WTC11 (cell line): ENCODE results near the gene HELZ. TPM values are rescaled to one million over a fixed set of nuclear protein-coding genes. Genes with fewer than 3 reads are reported as not detected.

Experiments
- ATAC-seq: fragments of 200-7000 bp; cut with Tn5 transposase; 2 replicates; pipeline ENCODE4 v1.10.0; 2021; ENCODE audit warnings: mild to moderate bottlenecking, moderate library complexity
- CTCF ChIA-PET: fragments of 300-600 bp; sonication (Branson Sonifier 250); formaldehyde crosslinking; loops from one replicate; lab custom pipeline; 2021; ENCODE audit warnings: antibody characterized with exemption; lab: Charles Lee
- POLR2A ChIA-PET: fragments of 350-600 bp; sonication (Branson Sonifier 250); formaldehyde crosslinking; loops from one replicate; lab custom pipeline; 2021; ENCODE audit warnings: antibody characterized with exemption; lab: Charles Lee
- DNase-seq: peaks from one replicate; pipeline ENCODE4 v3.0.0; 2021; ENCODE audit warnings: low spot score
- H3K27ac Mint-ChIP-seq: 2 replicates; pipeline ENCODE4 v1.8.0; 2021; ENCODE audit warnings: mixed read lengths
- H3K27me3 Mint-ChIP-seq: 2 replicates; pipeline ENCODE4 v1.8.0; 2021; ENCODE audit warnings: low read depth, mild to moderate bottlenecking, moderate library complexity, mixed read lengths
- H3K36me3 Mint-ChIP-seq: 2 replicates; pipeline ENCODE4 v1.8.0; 2021; ENCODE audit warnings: mixed read lengths
- H3K4me1 Mint-ChIP-seq: 2 replicates; pipeline ENCODE4 v1.8.0; 2022; ENCODE audit warnings: mixed read lengths
- H3K4me3 Mint-ChIP-seq: 2 replicates; pipeline ENCODE4 v1.8.0; 2021; ENCODE audit warnings: mild to moderate bottlenecking, moderate library complexity, mixed read lengths
- H3K9me3 Mint-ChIP-seq: 2 replicates; pipeline ENCODE4 v1.8.0; 2021; ENCODE audit warnings: mixed read lengths
- CBFB ChIP-seq: sonication (generic); formaldehyde crosslinking; IDR thresholded peaks from 2 replicates; pipeline ENCODE4 v1.8.1; 2022; ENCODE audit warnings: mild to moderate bottlenecking, low read depth, missing genetic modification reagents
- JAZF1 ChIP-seq: fragments of 250-450 bp; sonication (Bioruptor Pico); IDR thresholded peaks from 2 replicates; pipeline ENCODE4 v1.9.0; 2021; ENCODE audit warnings: moderate library complexity, mild to moderate bottlenecking, inconsistent platforms
- NFE2L1 ChIP-seq: sonication (generic); formaldehyde crosslinking; IDR thresholded peaks from 2 replicates; pipeline ENCODE4 v1.8.1; 2023; ENCODE audit warnings: missing genetic modification reagents
- NR3C1 ChIP-seq: sonication (generic); formaldehyde crosslinking; conservative IDR thresholded peaks from 2 replicates; pipeline ENCODE4 v1.8.1; 2023; ENCODE audit warnings: low read depth, mild to moderate bottlenecking, missing genetic modification reagents
- OVOL2 ChIP-seq: fragments of 250-450 bp; sonication (Bioruptor Pico); IDR thresholded peaks from 2 replicates; pipeline ENCODE4 v1.9.0; 2021; ENCODE audit warnings: mild to moderate bottlenecking, borderline replicate concordance
- RORB ChIP-seq: fragments of 250-450 bp; sonication (Bioruptor Pico); IDR thresholded peaks from 2 replicates; pipeline ENCODE4 v1.9.0; 2021; ENCODE audit warnings: mild to moderate bottlenecking
- SMAD4 ChIP-seq: sonication (generic); formaldehyde crosslinking; IDR thresholded peaks from 2 replicates; pipeline ENCODE4 v1.8.0; 2022; ENCODE audit warnings: mild to moderate bottlenecking, missing genetic modification reagents
- TP53 ChIP-seq: sonication (generic); formaldehyde crosslinking; IDR thresholded peaks from 2 replicates; pipeline ENCODE4 v1.8.1; 2023; ENCODE audit warnings: mild to moderate bottlenecking, missing genetic modification reagents
- ZNF138 ChIP-seq: sonication (generic); formaldehyde crosslinking; conservative IDR thresholded peaks from 2 replicates; pipeline ENCODE4 v1.8.1; 2022; ENCODE audit warnings: mild to moderate bottlenecking, moderate library complexity, missing genetic modification reagents
- ZNF232 ChIP-seq: sonication (generic); formaldehyde crosslinking; IDR thresholded peaks from 2 replicates; pipeline ENCODE4 v1.8.0; 2022; ENCODE audit warnings: mild to moderate bottlenecking, missing genetic modification reagents
- ZNF263 ChIP-seq: sonication (generic); formaldehyde crosslinking; IDR thresholded peaks from 2 replicates; pipeline ENCODE4 v1.8.1; 2022; ENCODE audit warnings: low read depth, mild to moderate bottlenecking, moderate library complexity, missing genetic modification reagents
- ZNF416 ChIP-seq: fragments of 250-450 bp; sonication (Bioruptor Pico); IDR thresholded peaks from 2 replicates; pipeline ENCODE4 v1.9.0; 2021; ENCODE audit warnings: mild to moderate bottlenecking, inconsistent platforms
- ZNF423 ChIP-seq: fragments of 250-450 bp; sonication (Bioruptor Pico); IDR thresholded peaks from 2 replicates; pipeline ENCODE4 v2.1.2; 2022; ENCODE audit warnings: mild to moderate bottlenecking, moderate library complexity
- ZNF671 ChIP-seq: fragments of 250-450 bp; sonication (Bioruptor Pico); IDR thresholded peaks from 2 replicates; pipeline ENCODE4 v1.8.0; 2021; ENCODE audit warnings: mild to moderate bottlenecking
- total RNA-seq: library from RNA; stranded (reverse); gene quantifications from 3 replicates; pipeline ENCODE4 v1.2.3, GENCODE V29; 2021
- TF ChIP-seq, protein P1 (sequence below): fragments of 250-450 bp; sonication (Bioruptor Pico); IDR thresholded peaks from 2 replicates; pipeline ENCODE4 v1.9.0; 2021; ENCODE audit warnings: mild to moderate bottlenecking, borderline replicate concordance
- TF ChIP-seq, protein P2 (sequence below): sonication (generic); formaldehyde crosslinking; IDR thresholded peaks from 2 replicates; pipeline ENCODE4 v1.8.1; 2022; ENCODE audit warnings: low read depth, mild to moderate bottlenecking, moderate library complexity, missing genetic modification reagents, borderline replicate concordance
- TF ChIP-seq, protein P3 (sequence below): fragments of 250-450 bp; sonication (Bioruptor Pico); IDR thresholded peaks from 2 replicates; pipeline ENCODE4 v1.9.0; 2021; ENCODE audit warnings: mild to moderate bottlenecking
- TF ChIP-seq, protein P4 (sequence below): fragments of 250-450 bp; sonication (Bioruptor Pico); IDR thresholded peaks from 2 replicates; pipeline ENCODE4 v1.8.0; 2021; ENCODE audit warnings: mild to moderate bottlenecking
- TF ChIP-seq, protein P5 (sequence below): sonication (generic); formaldehyde crosslinking; IDR thresholded peaks from 2 replicates; pipeline ENCODE4 v1.8.1; 2023; ENCODE audit warnings: mild to moderate bottlenecking, missing genetic modification reagents, moderate library complexity
- TF ChIP-seq, protein P6 (sequence below): sonication (generic); formaldehyde crosslinking; conservative IDR thresholded peaks from 2 replicates; pipeline ENCODE4 v1.8.1; 2022; ENCODE audit warnings: mild to moderate bottlenecking, missing genetic modification reagents
- TF ChIP-seq, protein P7 (sequence below): sonication (generic); formaldehyde crosslinking; IDR thresholded peaks from 2 replicates; pipeline ENCODE4 v1.8.1; 2022; ENCODE audit warnings: low read depth, missing genetic modification reagents, borderline replicate concordance

The HELZ gene
- total RNA-seq, 1 experiment from 2014 or later: 49.1 TPM

DNA sequence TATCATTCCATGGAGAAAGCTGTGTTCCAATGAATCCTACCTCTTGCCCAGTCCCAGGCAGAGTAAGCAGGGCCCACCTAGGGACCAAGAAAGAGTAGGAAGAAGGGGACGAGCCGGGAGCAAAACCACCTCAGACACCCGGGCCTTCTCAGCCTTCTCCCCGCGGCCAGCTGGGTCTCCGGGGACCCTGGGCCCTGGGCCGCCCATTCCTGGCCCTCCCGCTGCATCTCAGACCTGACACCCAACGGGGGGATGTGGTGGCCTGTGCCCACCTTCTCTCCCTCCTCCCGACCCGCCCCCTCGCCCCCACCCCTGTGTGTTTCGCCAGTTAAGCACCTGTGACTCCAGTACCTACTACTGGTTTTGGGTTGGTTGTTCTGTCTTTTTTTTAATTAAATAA lies 212.0 kb downstream of the HELZ start:
- ATAC-seq (no peak), DNase-seq (no peak)
- H3K4me3 Mint-ChIP-seq: no peak overlapping the region
- no peaks in the 10 kb centered on the region for H3K4me1 Mint-ChIP-seq
- peaks cover 17% of the 10 kb centered on the region for H3K9me3 Mint-ChIP-seq
- no peaks in the 10 kb centered on the region for H3K36me3 Mint-ChIP-seq
- H3K27ac Mint-ChIP-seq: no peak overlapping the region
- POLR2A ChIA-PET: no interaction called here
- no peak for TF ChIP-seq ZNF263 (CRISPR knock-in tag)
- TF ChIP-seq TP53: no peak
- TF ChIP-seq NR3C1 (CRISPR knock-in tag): no peak
- no peak for TF ChIP-seq ZNF423 (CRISPR knock-in tag)
- no peak for TF ChIP-seq OVOL2 (CRISPR knock-in tag)
- TF ChIP-seq ZNF138 (CRISPR knock-in tag): no peak
- TF ChIP-seq, all 79 proteins: peak for 0
- CTCF ChIA-PET: interaction anchor here (4.2 kb wide), 1 partner anchor 17 kb away, joined by 25 read pairs; no protein-coding TSS in a partner anchor
- H3K27me3 Mint-ChIP-seq: no peaks in the 10 kb centered on the region

DNA sequence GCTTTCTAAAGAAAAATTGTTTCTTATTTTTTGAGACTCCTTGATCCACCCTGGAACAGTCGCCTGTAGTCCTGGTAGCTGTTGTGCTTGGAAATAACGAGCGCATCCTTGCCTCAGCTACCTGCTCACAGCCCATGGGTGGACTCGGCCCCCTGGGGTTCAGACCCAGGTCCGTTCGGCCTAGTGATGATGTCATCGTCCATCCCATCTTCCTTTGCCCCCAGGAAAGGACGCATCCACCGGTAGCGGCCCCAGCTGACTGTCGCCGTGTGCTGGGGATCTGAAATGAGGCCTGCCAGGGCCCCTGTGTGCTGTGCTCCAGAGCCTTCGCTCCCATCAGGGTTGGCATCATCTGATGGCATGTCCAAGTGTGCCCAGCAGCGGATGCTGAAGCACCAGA lies 212.6 kb downstream of the HELZ start:
- H3K4me3 Mint-ChIP-seq: no peak overlapping the region
- H3K36me3 Mint-ChIP-seq: no peaks in the 10 kb centered on the region
- no peak for TF ChIP-seq NFE2L1
- no peaks in the 10 kb centered on the region for H3K4me1 Mint-ChIP-seq
- ChIA-PET CTCF (interaction anchor here (4.2 kb wide), 1 partner anchor 16 kb away, joined by 25 read pairs; no protein-coding TSS in a partner anchor), POLR2A (no interaction called here)
- no peak overlapping the region for H3K27ac Mint-ChIP-seq
- H3K27me3 Mint-ChIP-seq: no peaks in the 10 kb centered on the region
- DNase-seq (no peak), ATAC-seq (no peak)
- peaks cover 17% of the 10 kb centered on the region for H3K9me3 Mint-ChIP-seq

DNA sequence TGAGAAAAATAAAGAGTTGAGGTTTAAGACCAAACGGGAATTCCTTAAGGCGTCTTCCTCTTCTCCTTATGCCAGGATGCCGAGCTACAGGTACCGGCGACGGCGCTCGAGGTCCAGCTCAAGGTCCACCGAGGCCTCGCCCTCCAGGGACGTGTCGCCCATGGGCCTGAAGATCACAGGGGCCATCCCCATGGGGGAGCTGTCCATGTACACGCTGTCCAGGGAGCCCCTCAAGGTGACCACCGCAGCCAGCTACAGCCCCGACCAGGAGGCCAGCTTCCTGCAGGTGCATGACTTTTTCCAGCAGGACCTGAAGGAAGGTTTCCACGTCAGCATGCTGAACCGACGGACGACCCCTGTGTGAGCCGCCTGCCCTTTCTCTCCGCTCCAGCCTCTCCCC lies 214.4 kb downstream of the HELZ start:
- no peak for DNase-seq
- no peak for ATAC-seq
- no peaks in the 10 kb centered on the region for H3K36me3 Mint-ChIP-seq
- CTCF ChIA-PET: interaction anchor here (1.0 to 4.2 kb wide), 3 partner anchors 9 to 128 kb away, joined by 3 to 25 read pairs (median 3); no protein-coding TSS in a partner anchor
- H3K9me3 Mint-ChIP-seq: peaks cover 9% of the 10 kb centered on the region
- no peak overlapping the region for H3K4me3 Mint-ChIP-seq
- no peaks in the 10 kb centered on the region for H3K4me1 Mint-ChIP-seq
- POLR2A ChIA-PET: no interaction called here
- no peaks in the 10 kb centered on the region for H3K27me3 Mint-ChIP-seq
- no peak overlapping the region for H3K27ac Mint-ChIP-seq
- TF ChIP-seq ZNF232 (CRISPR knock-in tag) (no peak), CBFB (CRISPR knock-in tag) (no peak), JAZF1 (CRISPR knock-in tag) (no peak), RORB (no peak), ZNF671 (CRISPR knock-in tag) (no peak), NR3C1 (CRISPR knock-in tag) (no peak), ZNF416 (no peak), SMAD4 (CRISPR knock-in tag) (no peak), NFE2L1 (no peak)
- TF ChIP-seq, protein P1, sequence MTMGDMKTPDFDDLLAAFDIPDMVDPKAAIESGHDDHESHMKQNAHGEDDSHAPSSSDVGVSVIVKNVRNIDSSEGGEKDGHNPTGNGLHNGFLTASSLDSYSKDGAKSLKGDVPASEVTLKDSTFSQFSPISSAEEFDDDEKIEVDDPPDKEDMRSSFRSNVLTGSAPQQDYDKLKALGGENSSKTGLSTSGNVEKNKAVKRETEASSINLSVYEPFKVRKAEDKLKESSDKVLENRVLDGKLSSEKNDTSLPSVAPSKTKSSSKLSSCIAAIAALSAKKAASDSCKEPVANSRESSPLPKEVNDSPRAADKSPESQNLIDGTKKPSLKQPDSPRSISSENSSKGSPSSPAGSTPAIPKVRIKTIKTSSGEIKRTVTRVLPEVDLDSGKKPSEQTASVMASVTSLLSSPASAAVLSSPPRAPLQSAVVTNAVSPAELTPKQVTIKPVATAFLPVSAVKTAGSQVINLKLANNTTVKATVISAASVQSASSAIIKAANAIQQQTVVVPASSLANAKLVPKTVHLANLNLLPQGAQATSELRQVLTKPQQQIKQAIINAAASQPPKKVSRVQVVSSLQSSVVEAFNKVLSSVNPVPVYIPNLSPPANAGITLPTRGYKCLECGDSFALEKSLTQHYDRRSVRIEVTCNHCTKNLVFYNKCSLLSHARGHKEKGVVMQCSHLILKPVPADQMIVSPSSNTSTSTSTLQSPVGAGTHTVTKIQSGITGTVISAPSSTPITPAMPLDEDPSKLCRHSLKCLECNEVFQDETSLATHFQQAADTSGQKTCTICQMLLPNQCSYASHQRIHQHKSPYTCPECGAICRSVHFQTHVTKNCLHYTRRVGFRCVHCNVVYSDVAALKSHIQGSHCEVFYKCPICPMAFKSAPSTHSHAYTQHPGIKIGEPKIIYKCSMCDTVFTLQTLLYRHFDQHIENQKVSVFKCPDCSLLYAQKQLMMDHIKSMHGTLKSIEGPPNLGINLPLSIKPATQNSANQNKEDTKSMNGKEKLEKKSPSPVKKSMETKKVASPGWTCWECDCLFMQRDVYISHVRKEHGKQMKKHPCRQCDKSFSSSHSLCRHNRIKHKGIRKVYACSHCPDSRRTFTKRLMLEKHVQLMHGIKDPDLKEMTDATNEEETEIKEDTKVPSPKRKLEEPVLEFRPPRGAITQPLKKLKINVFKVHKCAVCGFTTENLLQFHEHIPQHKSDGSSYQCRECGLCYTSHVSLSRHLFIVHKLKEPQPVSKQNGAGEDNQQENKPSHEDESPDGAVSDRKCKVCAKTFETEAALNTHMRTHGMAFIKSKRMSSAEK (CRISPR knock-in tag): no peak
- TF ChIP-seq, protein P2, sequence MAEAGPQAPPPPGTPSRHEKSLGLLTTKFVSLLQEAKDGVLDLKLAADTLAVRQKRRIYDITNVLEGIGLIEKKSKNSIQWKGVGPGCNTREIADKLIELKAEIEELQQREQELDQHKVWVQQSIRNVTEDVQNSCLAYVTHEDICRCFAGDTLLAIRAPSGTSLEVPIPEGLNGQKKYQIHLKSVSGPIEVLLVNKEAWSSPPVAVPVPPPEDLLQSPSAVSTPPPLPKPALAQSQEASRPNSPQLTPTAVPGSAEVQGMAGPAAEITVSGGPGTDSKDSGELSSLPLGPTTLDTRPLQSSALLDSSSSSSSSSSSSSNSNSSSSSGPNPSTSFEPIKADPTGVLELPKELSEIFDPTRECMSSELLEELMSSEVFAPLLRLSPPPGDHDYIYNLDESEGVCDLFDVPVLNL (CRISPR knock-in tag): no peak
- TF ChIP-seq, protein P3, sequence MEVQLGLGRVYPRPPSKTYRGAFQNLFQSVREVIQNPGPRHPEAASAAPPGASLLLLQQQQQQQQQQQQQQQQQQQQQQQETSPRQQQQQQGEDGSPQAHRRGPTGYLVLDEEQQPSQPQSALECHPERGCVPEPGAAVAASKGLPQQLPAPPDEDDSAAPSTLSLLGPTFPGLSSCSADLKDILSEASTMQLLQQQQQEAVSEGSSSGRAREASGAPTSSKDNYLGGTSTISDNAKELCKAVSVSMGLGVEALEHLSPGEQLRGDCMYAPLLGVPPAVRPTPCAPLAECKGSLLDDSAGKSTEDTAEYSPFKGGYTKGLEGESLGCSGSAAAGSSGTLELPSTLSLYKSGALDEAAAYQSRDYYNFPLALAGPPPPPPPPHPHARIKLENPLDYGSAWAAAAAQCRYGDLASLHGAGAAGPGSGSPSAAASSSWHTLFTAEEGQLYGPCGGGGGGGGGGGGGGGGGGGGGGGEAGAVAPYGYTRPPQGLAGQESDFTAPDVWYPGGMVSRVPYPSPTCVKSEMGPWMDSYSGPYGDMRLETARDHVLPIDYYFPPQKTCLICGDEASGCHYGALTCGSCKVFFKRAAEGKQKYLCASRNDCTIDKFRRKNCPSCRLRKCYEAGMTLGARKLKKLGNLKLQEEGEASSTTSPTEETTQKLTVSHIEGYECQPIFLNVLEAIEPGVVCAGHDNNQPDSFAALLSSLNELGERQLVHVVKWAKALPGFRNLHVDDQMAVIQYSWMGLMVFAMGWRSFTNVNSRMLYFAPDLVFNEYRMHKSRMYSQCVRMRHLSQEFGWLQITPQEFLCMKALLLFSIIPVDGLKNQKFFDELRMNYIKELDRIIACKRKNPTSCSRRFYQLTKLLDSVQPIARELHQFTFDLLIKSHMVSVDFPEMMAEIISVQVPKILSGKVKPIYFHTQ: no peak
- TF ChIP-seq, protein P4, sequence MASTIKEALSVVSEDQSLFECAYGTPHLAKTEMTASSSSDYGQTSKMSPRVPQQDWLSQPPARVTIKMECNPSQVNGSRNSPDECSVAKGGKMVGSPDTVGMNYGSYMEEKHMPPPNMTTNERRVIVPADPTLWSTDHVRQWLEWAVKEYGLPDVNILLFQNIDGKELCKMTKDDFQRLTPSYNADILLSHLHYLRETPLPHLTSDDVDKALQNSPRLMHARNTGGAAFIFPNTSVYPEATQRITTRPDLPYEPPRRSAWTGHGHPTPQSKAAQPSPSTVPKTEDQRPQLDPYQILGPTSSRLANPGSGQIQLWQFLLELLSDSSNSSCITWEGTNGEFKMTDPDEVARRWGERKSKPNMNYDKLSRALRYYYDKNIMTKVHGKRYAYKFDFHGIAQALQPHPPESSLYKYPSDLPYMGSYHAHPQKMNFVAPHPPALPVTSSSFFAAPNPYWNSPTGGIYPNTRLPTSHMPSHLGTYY (CRISPR knock-in tag): no peak
- TF ChIP-seq, protein P5, sequence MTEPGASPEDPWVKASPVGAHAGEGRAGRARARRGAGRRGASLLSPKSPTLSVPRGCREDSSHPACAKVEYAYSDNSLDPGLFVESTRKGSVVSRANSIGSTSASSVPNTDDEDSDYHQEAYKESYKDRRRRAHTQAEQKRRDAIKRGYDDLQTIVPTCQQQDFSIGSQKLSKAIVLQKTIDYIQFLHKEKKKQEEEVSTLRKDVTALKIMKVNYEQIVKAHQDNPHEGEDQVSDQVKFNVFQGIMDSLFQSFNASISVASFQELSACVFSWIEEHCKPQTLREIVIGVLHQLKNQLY (CRISPR knock-in tag): no peak
- TF ChIP-seq, protein P6, sequence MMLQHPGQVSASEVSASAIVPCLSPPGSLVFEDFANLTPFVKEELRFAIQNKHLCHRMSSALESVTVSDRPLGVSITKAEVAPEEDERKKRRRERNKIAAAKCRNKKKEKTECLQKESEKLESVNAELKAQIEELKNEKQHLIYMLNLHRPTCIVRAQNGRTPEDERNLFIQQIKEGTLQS: no peak
- TF ChIP-seq, protein P7, sequence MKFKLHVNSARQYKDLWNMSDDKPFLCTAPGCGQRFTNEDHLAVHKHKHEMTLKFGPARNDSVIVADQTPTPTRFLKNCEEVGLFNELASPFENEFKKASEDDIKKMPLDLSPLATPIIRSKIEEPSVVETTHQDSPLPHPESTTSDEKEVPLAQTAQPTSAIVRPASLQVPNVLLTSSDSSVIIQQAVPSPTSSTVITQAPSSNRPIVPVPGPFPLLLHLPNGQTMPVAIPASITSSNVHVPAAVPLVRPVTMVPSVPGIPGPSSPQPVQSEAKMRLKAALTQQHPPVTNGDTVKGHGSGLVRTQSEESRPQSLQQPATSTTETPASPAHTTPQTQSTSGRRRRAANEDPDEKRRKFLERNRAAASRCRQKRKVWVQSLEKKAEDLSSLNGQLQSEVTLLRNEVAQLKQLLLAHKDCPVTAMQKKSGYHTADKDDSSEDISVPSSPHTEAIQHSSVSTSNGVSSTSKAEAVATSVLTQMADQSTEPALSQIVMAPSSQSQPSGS (CRISPR knock-in tag): no peak
